ENCODE results near the gene ANXA1.
A peak's percentile ranks its signal among the peaks of the same experiment; 100 is the strongest.

ANXA1 gene

GRCh38 chr9:73199448-73199847 is 47.8 kb downstream of the ANXA1 start:
- no peak for DNase-seq (ENCODE audit: low read depth)
- no peak overlapping the region for H3K4me3 ChIP-seq (ENCODE audit: control insufficient read depth, low read depth, low read length)
- TF ChIP-seq, protein P1, sequence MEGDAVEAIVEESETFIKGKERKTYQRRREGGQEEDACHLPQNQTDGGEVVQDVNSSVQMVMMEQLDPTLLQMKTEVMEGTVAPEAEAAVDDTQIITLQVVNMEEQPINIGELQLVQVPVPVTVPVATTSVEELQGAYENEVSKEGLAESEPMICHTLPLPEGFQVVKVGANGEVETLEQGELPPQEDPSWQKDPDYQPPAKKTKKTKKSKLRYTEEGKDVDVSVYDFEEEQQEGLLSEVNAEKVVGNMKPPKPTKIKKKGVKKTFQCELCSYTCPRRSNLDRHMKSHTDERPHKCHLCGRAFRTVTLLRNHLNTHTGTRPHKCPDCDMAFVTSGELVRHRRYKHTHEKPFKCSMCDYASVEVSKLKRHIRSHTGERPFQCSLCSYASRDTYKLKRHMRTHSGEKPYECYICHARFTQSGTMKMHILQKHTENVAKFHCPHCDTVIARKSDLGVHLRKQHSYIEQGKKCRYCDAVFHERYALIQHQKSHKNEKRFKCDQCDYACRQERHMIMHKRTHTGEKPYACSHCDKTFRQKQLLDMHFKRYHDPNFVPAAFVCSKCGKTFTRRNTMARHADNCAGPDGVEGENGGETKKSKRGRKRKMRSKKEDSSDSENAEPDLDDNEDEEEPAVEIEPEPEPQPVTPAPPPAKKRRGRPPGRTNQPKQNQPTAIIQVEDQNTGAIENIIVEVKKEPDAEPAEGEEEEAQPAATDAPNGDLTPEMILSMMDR (conservative IDR thresholded peaks at IDR 0.05; ENCODE audit: control insufficient read depth, insufficient read depth, low read depth, low read length): no peak

DNA sequence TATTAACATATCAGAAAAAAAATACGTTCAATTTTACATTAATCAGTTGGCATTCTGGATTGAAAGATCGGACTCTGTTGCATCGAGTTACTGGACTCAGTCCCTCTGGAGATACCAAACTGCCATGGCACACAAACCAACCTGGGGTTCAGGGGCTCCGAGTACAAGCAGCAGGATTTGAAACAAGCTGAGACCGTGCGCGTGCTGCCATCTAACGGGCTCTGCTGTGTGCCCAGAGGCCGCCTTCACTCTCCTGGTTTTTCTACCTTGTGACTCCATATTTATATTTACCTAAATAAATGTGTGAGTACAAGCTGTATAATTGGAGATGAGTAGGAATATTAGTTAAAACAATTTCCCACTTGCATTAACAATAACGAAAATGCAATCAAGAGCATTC is 48.2 kb downstream of the ANXA1 start:
- no peak for DNase-seq (ENCODE audit: low read depth)
- no peak overlapping the region for H3K4me3 ChIP-seq (ENCODE audit: control insufficient read depth, low read depth, low read length)
- TF ChIP-seq, protein P1 (conservative IDR thresholded peaks at IDR 0.05; ENCODE audit: control insufficient read depth, insufficient read depth, low read depth, low read length): peak; percentile 24

- DNase-seq (ENCODE audit: low read depth): peak; percentile 59
- TF ChIP-seq, protein P1 (conservative IDR thresholded peaks at IDR 0.05; ENCODE audit: control insufficient read depth, insufficient read depth, low read depth, low read length): peak; percentile 67
- no peak overlapping the region for H3K4me3 ChIP-seq (ENCODE audit: control insufficient read depth, low read depth, low read length)
Measured at GRCh38 chr9:73200694-73201452, 49.2 kb downstream of the ANXA1 start.

- TF ChIP-seq, protein P1 (conservative IDR thresholded peaks at IDR 0.05; ENCODE audit: control insufficient read depth, insufficient read depth, low read depth, low read length): no peak
- no peak overlapping the region for H3K4me3 ChIP-seq (ENCODE audit: control insufficient read depth, low read depth, low read length)
- DNase-seq (ENCODE audit: low read depth): no peak
Measured at GRCh38 chr9:73202980-73203379, 51.3 kb downstream of the ANXA1 start.

DNA sequence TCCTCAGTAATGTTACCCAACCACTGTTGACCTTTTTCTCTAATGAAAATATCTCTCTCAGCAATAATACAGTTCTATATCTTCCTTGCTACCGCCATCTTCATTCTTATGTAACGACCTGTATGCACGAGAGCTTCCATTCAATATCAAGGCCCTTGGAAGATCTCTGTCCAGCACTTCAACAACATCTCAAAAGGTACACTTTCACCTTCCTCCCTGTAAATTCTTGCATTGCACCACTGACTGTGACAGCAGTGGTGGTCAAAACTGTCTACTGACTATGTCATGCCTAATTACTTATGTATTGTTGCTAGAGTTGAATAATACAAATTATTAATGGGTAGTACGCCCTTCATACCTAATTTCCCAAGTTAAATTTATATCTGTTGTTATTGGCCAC is 53.3 kb downstream of the ANXA1 start:
- TF ChIP-seq, protein P1 (conservative IDR thresholded peaks at IDR 0.05; ENCODE audit: control insufficient read depth, insufficient read depth, low read depth, low read length): no peak
- H3K4me3 ChIP-seq (ENCODE audit: control insufficient read depth, low read depth, low read length): no peak overlapping the region
- DNase-seq (ENCODE audit: low read depth): no peak

- no peak for DNase-seq (ENCODE audit: low read depth)
- TF ChIP-seq, protein P1 (conservative IDR thresholded peaks at IDR 0.05; ENCODE audit: control insufficient read depth, insufficient read depth, low read depth, low read length): no peak
- no peak overlapping the region for H3K4me3 ChIP-seq (ENCODE audit: control insufficient read depth, low read depth, low read length)
Measured at GRCh38 chr9:73206851-73207250, 55.2 kb downstream of the ANXA1 start.

All from fibroblast of mammary gland (primary cell).